ENCODE measurements around the gene PLK1.
"Not testable (repeated sequence)": the region's sequence is repeated elsewhere in the genome, so short reads cannot be mapped to it uniquely, and the experiment has no call there.

PLK1 gene

DNA sequence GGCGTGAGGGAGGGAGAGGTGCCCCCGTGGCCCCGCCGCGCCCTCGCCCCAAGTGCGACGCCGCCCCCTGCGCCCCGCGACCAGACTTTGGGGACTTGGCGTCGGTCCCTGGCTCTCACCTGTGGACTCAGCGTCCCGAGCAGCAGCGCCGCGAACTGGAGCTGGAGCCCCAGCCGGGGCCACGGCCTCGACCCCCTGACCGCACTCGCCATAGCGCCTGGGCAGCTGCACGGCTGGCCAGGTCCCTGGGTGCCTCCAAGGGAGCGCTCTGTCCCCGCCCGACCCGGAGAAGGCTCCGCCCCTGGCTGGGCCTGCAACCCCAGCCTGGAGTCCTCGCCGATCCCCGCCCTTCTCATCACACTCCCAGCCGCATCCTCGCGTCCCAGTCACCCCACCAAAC lies 34.3 kb downstream of the PLK1 start, which contains the start of gene ERN2:
ERN2 (minus strand) TSS at position 247 of the 400 bp plus-strand sequence; CDS start at position 212, 35 bp downstream.
- no peak for DNase-seq

DNA sequence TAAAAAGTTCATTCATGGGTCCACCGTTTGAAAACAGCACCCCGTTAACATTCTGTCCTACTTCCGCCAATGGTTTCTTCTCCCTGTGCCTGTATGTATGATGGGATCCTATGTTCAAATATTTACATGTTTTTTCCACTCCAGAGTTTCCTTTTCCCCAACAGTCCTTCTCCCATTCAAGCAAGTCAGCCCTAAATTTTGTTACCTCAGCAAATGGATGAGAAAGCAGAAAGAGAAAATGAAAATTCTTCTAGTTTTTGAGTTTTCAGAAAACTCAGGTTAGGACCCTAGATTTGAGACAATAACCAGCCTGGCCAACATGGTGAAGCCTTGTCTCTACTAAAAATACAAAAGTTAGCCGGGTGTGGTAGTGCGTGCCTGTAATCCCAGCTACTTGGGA lies 37.8 kb downstream of the PLK1 start:
- DNase-seq = no peak

DNA sequence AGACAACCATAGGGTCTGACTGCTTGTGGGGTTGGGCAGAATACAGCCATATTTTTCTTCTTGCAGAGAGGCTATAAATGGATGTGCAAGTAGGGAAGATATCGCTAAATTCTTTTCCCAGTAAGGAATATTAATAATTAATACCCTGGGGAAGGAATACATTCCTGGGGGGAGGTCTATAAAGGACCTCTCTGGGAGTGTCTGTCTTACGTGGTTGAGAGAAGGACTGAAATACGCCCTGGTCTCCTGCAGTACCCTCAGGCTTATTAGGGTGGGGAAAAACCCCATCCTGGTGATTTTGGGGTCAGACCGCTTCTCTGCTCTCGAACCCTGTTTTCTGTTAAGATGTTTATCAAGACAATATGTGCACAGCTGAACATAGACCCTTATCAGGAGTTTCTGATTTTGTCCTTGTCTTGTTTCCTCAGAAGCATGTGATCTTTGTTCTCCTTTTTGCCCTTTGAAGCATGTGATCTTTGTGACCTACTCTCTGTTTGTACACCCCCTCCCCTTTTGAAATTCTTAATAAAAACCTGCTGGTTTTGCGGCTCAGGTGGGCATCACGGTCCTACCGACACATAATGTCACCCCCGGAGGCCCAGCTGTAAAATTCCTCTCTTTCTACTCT lies 44.0 kb downstream of the PLK1 start:
- not testable (repeated sequence) for DNase-seq

- no peak for DNase-seq
These were observed 45.6 kb downstream of the PLK1 start for GRCh38 chr16:23724096-23724784.

DNA sequence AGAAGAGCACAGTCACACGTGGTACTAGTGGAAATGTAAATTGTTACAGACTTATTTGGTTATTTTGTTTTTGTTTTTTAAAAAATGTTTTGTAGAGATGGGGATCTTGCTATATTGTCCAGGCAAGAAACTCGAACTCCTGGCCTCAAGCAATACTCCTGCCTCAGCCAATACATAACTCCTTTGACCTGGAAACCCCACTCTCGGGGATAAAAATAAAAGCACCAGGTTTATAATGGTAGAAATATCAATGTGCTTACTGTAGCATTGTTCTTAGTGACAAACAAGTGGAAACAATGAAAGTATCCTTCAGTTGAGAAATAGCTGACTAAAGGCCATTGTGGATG lies 46.1 kb downstream of the PLK1 start:
- no peak for DNase-seq

DNA sequence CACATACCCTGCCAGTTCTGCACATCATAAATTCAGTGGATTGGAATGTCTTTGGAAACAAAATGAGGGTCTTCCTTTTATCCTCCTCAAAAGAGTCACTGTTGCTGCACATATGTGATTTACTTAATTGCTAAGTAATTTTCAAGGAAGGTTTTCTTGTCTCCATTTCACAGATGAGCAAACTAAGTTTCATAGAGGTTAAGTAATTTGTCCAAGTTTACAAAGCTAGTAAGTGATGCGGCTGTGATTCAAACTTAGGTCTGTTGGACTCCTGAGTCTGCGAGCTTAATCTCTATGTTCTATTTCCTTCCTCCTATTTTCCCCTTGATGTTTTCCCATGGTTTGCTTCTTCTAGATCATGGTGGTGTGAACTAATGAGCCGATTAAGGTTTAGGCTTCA lies 48.0 kb downstream of the PLK1 start:
- no peak for DNase-seq

GRCh38 chr16:23728112-23728477 lies 49.4 kb downstream of the PLK1 start:
- DNase-seq = no peak

DNA sequence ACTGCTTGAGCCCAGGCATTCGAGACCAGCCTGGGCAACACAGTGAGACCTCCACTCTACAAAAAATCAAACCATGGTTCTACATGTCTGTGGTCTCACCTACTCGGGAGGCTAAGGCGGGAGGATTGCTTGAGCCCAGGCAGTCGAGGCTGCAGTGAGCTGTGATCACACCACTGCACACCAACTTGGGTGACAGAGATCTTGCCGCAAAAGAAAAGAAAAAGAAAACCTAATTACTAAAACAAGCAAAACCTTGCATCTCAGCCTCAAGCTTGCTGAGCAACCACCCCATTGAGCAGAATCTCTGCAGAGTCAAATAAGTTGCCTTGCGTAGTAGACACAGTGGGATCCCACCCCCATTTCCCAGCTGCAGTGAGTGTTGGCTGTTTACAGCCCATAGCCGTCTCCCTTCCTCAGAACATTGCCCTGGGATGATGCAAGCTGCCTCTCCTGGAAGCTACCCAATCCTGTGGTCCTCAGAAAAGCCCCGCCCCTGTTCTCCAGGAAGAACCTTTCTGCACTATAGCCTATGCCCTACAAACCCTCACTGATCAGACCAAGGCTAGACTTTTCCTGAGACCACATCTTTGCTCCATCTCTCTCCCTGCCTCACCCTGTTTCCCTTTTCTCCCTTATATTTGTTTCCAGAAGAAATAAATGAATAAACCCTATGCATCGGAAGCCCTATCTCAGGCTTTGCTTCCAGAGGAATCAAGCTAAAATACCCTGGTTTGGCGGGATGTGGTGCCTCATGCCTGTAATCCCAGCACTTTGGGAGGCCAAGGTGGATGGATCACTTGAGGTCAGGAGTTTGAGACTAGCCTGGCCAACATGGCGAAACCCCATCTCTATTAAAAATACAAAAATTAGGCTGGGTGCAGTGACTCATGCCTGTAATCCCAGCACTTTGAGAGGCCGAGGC lies 51.1 kb downstream of the PLK1 start:
- peak; percentile 36 for DNase-seq

- no peak for DNase-seq
These were observed 55.6 kb downstream of the PLK1 start for GRCh38 chr16:23734176-23734893.

DNA sequence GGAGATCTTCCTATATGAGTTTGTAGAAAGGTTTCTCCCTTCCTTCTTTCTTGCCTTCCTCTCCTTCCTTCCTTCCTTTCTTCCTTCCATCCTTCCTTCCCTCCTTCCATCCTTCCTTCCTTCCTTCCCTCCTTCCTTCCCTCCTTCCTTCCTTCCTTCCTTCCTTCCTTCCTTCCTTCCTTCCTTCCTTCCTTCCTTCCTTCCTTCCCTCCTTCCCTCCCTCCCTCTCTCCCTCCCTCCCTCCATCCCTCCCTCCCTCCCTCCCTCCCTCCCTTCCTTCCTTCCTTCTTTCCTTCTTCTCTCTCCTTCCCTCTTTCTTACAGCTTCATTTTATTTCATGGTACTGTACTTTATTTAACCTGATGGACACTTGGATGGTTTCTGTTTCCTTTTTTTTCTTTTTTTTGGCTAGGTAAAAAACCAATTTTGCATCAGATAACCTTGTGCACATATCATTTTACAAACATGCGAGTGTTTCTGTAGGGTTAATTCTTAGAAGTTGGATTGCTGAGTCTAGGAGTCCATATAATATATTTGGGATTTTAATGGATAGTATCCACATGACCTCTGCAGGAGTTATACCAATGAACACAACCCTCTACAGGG lies 58.8 kb downstream of the PLK1 start:
- not testable (repeated sequence) for DNase-seq

- DNase-seq = no peak
These were observed 60.8 kb downstream of the PLK1 start for GRCh38 chr16:23739516-23739915.
